Stomach (tissue), 4 donors: ENCODE measurements around the gene ALK.

Experiments used
- CTCF ChIP-seq, 7 experiments: fragments of 450-650 bp in 4 of 7; fragments of 200-600 bp in 3 of 7; sonication (generic) in 3 of 7; IDR thresholded peaks; one replicate each; pipeline ENCODE4 v1.5.1; 2016 to 2019; ENCODE audit warnings: antibody characterized with exemption in 7 of 7, control low read depth in 2 of 7, mild to moderate bottlenecking in 1 of 7
- POLR2A ChIP-seq, 4 donors: fragments of 450-650 bp; IDR thresholded peaks; one replicate each; pipeline ENCODE4 v1.6.1; 2016; ENCODE audit warnings: antibody characterized with exemption in 4 of 4, control low read depth in 2 of 4, mild to moderate bottlenecking in 1 of 4, moderate library complexity in 1 of 4
- POLR2AphosphoS5 ChIP-seq, 3 donors: sonication (generic); formaldehyde crosslinking; IDR thresholded peaks; one replicate each; pipeline ENCODE4 v1.6.1; 2016; ENCODE audit warnings: antibody characterized with exemption in 3 of 3

DNA sequence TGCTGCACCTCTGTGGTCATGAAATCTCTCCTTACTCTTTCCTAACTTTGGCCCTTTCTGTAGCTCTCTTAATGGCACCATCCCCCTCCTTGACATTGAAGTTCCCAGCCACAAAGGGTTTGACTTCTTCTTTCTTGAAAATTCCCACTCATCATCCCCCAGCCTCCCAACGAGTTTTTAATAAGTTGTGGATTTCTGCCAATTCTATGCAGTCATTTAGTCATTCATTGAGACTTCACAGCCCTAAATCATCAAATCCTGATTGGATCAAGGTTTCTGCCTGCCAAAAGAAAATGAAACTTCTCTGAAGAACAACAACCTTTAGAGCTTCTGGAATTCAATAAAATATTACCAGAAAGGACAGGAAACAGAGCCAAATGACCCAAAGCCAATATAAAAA is 451.9 kb downstream of the ALK start:
- TF ChIP-seq CTCF (IDR thresholded peaks at IDR 0.05) = no peak
- TF ChIP-seq POLR2AphosphoS5 (IDR thresholded peaks at IDR 0.05) = no peak
- TF ChIP-seq POLR2A (IDR thresholded peaks at IDR 0.05) = no peak
